T-helper 9 cell (primary cell): Measurements from ENCODE around the gene RAPGEF2.
"Not testable (repeated sequence)": the region's sequence is repeated elsewhere in the genome, so short reads cannot be mapped to it uniquely, and the experiment has no call there.

Experiments used
- DNase-seq: peaks from one replicate; pipeline ENCODE4 v3.0.0-alpha.2; 2020

The RAPGEF2 gene

DNA sequence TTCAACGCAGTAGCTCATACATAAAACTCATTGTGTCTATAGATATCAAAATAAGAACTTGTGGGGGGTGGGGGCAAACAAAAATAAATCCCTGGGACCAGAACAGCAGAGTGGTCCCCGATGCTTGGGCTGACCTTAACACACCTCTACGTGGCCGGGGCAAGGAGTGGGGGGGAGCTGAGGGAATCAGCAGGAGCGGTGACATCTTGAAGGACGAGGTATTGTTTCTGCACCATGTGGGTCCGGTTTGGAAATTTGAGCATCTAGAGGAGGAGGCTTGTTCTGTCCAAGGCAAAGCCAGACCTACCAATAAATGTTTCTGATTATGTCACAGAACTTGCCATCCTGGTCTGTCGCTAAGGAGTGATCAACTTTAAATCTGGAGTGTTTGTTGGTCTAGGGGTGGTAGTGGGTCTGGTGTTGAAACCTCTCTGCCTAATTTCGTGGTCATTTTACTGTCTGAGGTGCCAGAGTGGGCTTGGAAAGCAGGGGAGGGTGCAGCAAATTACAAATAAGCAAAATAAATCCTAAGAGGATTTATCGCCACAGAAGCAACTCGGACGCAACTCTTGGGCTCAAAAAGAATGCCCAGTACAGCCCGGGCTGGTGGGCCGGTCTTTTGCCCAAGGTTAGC lies 774 bp upstream of the RAPGEF2 start:
- no peak for DNase-seq

DNA sequence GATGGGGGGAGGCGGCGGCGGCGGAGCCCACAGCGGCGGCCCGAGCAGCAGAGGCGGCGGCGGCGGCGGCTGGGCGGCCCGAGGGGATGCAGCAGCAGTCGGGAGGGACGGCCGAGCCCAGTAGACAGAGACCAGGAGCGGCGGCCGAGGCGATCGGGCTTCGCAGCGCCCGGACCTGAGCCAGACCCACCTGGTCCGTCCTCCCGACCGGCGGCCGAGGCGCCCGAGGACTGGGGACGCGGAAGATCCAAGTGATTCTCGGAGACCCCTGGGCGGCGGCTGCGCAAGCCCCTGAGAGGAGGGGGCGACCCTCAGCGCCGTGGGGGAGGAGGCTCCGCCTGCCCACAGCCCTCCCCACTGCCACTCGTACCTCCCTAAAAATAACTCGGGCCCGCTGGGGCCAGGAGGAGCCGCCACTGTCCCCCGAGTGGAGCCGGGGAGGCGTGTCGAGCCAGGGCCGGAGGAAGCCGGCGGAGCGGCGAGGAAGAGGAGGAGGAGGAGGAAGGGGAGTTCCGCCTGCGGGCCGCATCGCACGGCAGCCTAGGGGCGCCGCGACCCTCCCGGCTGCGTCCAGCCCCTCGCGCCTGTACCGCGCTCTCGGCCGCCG lies 608 bp downstream of the RAPGEF2 start:
- DNase-seq, result no peak

DNA sequence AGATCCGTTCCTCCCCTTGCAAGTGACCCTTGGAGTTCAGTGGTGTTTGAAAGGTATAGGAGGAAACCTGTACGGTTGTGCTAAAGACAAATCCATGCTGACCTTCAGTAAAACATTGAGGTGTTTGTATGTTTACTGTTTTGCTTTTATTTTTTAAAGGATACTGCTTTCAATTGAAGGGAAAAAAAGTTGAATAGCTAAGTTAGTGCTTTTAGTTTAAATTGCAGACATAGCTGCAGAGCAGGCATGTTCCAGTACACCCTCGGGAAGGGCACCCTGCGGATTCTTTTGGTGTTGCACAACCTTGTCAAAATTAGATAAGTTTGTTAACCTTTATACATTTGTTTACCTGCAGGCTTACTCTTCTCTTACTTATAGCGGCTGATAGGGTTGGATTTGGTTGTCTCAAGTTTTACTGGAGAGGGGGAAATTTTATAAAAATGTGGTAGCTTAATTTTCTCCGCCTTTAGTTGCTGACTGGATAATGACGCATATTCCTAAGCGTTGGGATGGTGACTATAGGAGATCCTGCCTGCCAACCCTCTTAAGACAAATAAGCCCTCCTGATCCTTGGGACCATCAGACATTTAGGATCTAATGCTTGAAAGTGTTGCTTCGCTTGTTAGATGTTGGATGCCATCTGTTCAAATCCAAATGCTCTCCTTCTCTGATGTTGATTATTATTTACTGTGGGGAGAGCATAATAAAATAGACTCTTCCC lies 2.0 kb downstream of the RAPGEF2 start:
- DNase-seq, result no peak

DNA sequence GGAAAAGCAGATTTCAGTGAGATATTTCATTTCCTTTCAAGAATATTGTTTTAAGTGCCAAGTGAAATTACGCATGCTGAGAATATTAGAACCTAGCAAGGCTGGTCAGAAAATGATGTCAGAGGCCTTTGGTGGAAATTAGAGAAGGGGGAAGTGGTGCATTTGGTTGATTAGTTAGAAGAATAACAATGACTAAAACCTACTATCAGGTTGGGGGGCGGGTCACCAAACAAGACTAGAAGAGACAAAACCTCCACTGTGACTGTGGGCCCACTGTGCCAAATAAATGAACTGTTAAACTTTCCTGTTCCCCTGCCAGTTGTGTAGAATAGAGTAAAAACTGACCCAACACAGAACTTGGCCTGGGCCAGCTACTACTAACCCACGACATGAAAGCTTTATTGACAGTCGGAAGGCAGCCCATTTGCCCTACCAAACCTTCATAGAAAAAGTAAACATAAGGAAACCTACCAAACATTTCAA lies 2.9 kb downstream of the RAPGEF2 start:
- no peak for DNase-seq

DNA sequence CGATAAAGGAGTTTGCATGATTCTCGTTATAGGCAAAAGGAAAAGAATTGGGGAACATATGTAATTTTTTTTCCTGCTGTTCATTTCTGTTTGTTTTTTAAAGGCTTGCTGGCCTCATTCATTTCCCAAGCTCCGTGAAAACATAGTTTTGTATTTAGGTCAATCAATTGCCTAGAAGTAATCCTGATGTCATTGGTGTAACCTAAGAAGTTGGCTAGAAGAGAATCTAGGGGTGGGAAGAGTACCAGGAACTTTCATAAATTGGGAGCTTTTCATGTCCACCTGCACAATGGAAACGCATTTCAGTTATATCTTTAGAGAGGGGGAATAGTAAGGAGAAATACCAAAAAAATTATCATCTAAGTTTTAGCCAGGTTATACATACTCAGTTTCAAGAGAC lies 3.8 kb downstream of the RAPGEF2 start:
- DNase-seq, result no peak

DNA sequence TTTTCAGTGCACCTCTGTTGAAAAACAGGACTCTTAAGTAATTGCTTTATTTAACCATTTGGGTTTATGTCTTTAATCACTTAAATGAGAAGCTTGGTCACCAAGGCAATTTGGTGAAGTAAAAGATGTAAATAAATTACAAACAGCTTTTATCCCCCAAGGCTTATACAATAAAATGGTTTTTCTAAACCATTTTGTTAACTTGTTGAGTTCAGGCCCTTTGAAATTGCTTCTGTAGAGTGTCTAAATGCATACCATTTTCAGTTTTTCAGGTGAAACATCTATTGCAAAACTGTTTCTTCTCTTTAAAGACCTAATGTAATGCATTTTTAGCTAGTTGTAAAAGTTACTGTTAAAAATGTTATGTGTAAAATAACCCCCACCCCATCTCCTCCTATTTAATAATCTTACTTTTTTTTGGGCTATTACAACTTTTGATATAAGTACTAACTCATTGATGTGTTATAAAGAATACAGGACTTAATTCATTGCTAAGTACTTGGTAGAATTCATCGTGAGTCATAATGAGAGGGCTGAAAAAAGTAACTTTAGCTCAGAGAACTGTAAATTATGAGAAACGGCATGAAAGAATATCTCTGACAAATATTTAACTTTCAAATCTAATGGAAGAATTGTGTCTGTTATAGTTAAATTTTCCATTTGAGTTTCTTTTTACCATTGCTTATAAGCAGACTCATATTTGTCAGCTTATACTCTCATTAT lies 4.5 kb downstream of the RAPGEF2 start:
- no peak for DNase-seq

DNA sequence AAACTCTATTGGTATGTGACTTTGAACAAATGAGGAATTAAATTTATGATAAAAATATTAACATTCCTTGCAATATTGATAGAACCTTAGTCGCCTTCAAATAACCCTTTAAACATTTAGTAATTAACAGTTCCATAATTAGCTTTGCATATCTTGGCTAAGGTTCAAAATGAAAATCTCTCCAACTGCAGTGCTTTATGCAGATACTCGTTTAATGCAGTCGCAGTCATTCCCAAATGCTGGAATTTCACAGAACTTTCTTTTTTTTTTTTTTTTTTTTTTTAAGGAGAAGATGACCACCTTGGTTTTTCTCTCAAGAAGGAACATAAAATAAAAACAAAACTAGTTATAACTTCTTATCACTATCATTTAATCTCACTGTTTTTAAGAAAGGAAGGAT lies 5.2 kb downstream of the RAPGEF2 start:
- DNase-seq, result no peak

DNA sequence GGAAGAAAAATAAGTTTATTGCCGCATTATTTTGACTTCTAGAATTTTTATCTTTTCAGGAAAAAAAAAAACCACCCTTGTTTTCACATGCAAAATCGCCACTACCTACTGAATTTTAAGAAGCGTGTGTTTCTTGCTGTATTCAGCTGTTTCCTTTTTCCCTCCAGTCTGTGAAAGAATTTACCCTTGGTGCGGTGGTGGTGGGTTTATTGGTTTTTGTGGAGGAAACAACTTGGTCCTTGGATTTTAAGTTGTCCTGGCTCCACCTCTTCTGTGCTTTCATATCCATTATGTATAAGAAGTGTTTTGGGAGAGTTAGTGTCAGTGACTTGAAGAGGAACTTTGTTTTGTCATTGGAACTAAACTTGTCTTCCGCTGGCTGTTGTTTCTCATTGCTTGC lies 8.1 kb downstream of the RAPGEF2 start:
- DNase-seq, result no peak

DNA sequence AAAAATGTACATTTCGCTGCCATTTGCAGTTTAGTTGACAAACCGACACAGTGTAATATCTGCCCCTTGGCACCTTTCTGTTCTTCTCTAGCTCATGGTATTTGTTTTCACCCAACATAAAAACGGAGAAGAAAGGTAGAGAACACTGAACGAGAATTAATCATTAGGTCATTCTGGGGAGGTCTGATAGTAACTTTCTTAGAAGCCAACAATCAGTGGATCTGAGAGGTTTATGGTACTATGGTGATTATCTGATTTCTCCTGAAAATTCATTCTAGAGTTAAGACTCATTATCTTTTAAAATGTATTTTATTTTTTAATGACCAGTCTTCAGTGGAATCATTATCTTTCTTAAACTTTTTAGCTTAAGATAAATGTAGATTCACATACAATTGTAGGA lies 8.5 kb downstream of the RAPGEF2 start:
- no peak for DNase-seq

DNA sequence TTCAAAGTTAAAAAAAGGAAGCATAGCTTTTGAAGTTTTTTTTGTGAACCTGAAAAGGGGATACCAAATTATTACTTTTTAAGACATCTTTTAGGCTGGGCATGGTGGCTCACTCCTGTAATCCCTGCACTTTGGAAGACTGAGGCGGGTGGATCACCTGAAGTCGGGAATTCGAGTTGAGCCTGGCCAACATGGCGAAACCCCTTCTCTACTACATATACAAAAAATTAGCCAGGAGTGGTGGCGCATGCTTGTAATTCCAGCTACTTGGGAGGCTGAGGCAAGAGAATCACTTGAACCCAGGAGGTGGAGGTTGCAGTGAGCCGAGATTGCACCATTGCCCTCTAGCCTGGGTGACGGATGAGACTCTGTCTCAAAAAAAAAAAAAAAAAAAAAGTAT lies 10.5 kb downstream of the RAPGEF2 start:
- not testable (repeated sequence) for DNase-seq

DNA sequence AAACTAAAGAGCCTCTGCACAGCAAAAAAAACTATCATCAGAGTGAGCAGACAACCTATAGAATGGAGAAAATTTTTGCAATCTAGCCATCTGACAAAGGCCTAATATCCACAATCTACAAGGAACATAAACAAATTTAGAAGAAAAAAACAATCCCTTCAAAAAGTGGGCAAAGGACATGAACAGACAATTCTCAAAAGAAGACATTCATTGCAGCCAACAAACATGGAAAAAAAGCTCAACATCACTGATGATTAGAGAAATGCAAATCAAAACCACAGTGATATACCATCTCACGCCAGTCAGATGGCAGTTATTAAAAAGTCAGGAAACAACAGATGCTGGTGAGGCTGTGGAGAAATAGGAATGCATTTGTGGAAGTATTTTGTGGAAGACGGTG lies 13.2 kb downstream of the RAPGEF2 start:
- DNase-seq, result not testable (repeated sequence)

DNA sequence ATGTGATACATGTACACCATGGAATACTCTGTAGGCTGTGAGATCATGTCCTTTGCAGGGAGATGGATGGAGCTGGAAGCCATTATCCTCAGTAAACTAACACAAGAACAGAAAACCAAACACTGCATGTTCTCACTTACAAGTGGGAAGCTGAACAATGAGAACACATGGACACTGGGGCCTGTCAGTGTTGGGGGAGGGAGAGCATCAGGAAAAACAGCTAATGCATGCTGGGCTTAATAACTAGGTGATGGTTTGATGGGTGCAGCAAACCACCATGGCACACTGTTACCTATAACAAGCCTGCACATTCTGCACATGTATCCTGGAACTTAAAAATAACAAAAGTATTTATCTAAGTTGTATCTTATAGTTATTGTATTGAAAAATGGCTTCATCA lies 13.8 kb downstream of the RAPGEF2 start:
- not testable (repeated sequence) for DNase-seq

DNA sequence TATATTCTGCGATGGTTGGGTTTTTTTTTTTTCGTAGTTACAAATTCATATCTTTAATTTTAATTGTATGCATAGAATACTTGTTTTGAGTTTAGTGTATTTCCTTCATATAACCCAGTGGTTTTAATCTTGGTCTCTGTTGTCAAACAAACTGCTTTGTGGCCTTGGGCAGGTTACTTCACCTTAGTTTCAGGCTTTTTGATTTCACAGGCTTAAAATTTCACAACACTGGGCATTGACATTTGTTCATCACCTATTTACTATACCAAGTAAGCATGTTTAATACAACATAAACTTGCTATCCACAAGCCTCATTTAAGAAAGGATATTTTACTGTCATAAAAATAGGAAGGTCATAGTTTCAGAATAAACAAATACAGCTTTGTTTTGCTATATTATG lies 14.7 kb downstream of the RAPGEF2 start:
- DNase-seq, result no peak

DNA sequence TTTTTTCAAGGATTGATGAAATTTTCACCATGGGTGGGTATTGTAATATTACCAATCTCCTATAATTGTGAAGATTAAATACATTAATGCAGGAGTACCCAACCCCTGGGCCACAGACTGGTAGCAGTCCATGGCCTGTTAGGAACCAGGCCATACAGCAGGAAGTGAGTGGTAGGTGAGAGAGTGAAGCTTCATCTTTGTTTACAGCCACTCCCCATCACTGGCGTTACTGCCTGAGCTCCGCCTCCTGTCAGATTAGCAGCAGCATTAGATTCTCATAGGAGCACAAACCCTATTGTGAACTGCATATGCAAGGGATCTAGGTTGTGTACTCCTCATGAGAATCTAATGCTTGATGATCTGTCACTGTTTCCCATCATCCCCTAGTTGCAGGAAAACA lies 15.1 kb downstream of the RAPGEF2 start:
- DNase-seq, result no peak

DNA sequence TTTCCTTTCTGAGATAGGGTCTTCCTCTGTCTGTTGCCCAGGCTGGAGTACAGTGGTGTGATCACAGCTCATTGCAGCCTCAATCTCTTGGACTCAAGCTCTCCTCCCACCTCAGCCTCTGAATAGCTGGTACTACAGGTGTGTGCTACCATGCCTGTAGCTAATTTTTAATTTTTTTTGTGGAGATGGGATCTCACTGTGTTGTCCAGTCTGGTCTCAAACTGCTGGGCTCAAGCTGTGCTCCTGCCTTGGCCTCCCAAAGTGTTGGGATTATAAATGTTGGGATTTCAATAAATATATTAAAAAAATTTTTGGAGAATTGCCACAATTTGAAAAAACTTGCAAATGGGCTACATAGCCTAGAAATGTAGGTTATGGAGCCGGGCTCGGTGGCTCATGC lies 18.5 kb downstream of the RAPGEF2 start:
- no peak for DNase-seq

DNA sequence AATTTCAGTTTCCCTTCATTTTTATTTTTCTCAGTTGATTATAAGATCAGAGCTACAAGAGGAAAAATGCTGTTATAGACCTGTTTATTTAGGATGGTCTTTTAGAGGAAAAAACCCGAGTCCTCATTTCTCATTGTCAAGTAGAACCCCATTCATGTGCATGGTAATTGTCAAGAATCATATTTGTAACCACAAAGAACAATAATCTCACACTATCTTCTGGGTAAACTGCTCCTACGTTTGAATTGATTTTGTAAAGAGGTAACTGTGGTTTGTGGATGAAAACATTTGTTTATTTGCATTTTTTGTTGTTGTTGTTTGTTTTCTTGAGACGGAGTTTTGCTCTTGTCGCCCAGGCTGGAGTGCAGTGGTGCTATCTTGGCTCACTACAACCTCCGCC lies 23.8 kb downstream of the RAPGEF2 start:
- DNase-seq, result no peak

DNA sequence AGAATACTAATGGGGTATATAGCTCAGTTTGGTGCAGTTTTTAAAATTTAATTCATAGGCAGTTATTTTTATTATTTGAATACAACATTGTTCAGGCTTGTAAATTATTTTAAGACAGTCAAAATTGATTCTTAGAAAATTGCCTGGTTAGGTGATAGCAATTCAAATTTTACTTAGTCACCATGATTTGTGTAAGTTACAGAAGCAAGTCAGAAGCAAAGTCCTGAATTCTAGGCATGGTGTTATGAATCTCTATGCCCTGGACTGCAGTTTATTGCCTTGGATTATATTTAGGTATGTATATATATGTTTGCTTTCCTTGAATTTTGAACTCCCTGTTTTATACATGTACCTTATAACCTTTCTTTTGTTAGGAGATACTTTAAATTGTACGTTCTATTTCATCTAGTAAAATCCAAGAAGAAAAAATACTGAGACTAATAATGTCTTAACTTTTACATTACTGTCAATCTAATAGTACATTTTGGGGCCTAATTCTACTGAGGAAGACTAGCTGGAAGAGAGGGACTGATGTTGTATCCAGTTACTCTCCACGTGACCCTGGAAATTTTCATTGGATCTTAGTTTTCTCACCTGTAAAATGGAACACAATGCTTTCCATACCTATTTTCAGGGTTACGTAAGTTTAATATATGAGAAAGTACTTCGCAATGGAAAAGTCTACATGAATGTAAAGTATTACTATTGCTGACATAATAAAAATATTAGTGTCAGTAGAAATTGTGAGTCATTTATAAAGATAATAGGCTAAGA lies 25.1 kb downstream of the RAPGEF2 start:
- no peak for DNase-seq

DNA sequence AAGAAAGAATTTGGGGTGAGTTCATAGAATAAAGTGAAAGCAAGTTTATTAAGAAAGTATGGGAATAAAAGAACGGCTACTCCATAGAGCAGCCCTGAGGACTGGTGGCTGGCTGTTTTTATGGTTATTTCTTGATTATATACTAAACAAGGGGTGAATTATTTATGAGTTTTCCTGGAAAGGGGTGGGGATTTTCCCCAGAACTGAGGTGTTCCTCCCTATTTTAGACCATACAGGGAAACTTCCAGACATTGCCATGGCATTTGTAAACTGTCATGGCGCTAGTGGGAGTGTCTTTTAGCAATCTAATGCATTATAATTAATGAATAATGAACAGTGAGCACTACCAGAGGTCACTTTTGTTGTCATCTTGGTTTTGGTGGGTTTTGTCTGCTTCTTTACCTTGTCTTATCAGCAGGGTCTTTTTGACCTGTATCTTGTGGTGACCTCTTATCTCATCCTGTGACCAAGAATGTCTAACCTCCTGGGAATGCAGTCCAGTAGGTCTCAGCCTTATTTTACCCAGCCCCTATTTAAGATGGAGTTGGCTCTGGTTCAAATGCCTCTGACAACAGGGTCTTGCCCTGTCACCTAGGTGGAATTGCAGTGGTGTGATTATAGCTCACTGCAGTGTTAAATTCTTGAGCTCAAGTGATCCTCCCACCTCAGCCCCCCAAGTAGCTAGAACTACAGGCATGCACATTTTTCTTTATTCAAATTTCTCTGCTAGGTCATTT lies 27.1 kb downstream of the RAPGEF2 start:
- DNase-seq, result no peak

DNA sequence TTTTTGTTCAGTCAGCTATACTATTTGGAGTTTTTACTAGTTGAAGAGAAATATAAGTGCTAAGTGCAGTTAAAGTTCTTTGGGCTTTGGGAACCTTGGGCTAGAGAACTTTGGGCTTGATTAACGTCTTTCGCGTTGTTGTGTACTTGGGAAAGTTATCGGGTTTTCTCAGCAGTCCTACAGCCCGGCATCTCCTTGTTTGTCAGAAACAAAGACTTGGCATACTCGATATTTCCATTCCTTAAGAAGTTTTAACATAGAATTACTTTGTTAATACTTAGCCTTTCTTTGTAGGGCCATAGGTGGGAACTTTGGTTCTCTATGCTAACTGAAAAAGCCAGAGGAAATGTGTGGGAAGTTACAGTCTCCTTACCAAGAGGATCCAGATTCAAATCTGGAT lies 28.7 kb downstream of the RAPGEF2 start:
- DNase-seq, result no peak

DNA sequence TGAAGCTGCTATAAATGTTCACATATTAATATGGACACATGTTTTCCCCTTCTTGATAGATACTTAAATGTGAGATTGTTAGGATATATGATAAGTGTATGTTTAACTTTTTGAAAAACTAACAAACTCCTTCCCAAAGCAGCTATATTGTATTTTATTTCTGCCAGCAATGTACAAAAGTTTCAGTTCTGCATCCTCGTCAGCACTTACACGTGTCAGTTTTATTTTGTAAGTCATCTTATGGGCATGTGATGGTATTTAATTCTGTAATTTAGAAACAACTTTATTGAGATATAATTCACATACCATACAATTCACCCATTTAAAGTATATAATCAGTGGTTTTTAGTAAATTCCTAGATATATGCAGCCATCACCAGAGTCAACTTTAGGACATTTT lies 31.6 kb downstream of the RAPGEF2 start:
- DNase-seq, result no peak

DNA sequence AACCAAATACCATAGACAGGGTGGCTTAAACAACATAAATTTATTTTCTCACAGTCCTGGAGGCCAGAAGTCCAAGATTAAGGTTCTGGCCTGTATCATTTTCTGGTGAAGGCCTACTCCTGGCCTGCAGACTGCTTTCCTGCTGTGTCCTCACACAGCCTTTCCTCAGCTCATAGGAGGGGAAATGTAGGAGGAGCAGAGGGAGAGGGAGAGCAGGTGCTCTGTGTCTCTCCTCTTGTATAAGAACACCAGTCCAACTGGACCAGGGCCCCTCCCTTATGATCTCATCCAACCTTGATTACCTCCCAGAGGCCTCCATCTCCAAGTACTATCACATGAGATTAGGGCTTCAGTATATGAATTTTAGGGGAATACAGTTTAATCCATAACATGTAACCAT lies 34.3 kb downstream of the RAPGEF2 start:
- DNase-seq, result no peak

DNA sequence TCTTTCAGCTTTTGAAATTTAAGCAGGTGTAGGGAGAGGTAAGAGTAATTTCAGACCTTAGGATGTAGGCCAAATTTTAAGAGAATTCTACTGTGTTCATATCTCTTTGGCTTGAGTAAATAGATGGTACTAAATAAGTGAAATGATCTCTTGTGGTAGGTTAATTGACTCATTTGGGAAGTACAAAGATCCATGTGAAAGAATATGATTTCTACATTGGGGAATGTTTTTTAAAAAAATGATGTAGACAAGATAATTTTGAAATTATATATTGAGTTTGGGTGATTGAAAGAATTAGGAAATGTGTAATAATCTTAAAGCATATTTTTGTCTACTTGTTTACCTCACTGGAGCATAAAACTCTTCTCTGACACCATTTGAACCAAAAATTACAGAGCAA lies 35.6 kb downstream of the RAPGEF2 start:
- DNase-seq, result no peak
